Measurements from ENCODE around the gene CHN2.

The CHN2 gene

DNA sequence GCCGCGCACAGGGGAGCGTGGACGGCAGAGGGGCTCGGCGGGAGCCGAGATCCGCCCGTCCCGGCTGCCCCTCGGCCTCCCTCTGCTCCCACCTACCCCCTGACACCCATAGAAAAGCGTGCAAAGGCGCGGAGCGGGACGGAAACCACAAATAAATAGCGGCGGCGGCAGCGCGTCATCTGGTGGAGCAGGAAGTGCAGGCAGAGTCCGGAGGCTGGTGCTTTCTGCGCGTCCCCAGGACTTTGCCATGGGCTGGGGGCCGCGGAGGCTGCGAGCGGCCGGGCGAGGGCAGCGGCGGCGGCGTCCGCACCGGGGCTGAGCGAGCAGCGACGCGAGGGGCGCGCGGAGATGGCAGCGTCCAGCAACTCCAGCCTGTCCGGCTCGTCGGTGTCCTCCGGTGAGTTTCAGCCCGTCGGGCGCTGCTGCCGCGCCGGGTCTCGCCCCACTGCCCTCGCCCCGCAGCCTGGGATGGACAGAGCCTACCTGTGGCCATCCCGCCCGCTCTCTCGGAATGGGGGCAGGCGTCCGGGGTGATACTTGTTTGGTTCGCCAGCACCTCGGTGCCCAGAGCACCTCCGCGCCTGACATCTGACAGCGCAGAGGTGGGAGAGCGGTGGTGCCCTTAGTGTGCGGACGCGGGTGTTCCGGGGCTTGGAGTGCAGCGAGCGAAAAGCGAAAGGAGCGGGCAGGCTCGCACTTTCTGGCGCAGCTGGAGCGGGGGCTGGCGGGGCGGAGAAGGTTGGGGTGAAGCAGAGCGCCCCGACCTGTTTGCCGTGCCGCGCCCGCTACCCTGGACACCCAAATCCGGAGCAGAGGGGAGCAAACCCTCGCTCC is at the start of gene CHN2:
Gene CHN2 (plus strand): TSS at position 182 of the 834 bp plus-strand sequence.
- no peak for DNase-seq (ENCODE audit: low read depth in 2 of 2)

DNA sequence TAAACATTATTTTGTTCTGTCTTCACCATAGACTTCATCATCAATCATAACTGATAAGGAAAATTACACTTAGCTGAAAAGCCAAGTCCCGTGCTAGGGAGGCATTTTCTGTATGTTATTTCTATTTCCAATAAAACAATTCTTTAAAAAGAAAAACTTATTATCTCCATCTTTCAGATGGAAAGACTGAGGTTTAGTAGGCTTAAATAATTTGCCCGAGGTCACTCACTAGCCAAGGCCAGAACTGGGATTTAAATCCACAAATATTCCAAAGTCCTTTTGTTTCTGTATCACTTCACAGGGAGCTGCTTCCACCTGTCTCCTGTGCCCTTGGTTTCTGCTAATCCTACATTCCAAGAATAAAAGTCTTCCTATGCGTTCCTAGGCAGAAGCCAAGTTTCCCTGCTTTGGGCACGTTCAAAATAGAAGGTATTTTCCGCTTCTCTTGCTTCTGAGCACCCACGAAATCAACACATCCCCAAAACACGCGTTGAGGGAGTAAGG is 49.0 kb upstream of the CHN2 start:
- no peak for DNase-seq (ENCODE audit: low read depth in 2 of 2)

DNA sequence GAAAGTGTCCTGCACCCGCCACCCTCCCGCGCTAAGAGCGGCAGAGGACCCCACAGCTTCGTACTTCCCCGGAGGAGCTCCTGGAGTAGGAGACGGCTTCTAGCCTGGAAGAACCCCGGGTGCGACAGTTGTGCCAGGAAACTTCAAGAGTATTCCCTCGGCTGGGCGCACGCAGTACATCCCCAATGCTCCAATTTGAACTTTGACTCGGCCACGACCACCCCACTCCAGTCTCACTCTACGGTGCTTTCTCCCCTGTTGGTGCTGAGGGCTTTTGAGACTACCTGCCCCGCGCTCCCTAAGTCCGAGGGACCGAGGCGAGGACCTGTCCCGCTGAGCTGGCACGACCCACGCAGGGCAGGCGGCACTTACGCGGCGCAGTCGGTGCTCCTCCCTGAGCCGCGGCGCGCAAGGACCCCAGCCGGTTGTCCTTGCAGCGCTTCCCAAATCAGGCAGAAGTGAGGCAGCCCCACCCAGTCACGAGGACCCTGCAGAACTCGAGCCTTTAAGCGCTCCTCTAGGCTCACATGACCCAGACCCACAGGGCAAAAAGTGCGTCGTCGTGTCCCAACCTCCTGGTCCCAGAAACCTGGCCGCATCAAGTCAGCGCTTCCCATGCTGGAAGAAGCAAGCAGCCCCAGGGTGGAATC is 48.4 kb upstream of the CHN2 start, which contains the start of gene CPVL:
Gene CPVL (minus strand): TSS at position 481 of the 650 bp plus-strand sequence. CDS start 25,476 bp downstream, outside the sequence.
- DNase-seq (ENCODE audit: low read depth in 2 of 2): no peak

DNA sequence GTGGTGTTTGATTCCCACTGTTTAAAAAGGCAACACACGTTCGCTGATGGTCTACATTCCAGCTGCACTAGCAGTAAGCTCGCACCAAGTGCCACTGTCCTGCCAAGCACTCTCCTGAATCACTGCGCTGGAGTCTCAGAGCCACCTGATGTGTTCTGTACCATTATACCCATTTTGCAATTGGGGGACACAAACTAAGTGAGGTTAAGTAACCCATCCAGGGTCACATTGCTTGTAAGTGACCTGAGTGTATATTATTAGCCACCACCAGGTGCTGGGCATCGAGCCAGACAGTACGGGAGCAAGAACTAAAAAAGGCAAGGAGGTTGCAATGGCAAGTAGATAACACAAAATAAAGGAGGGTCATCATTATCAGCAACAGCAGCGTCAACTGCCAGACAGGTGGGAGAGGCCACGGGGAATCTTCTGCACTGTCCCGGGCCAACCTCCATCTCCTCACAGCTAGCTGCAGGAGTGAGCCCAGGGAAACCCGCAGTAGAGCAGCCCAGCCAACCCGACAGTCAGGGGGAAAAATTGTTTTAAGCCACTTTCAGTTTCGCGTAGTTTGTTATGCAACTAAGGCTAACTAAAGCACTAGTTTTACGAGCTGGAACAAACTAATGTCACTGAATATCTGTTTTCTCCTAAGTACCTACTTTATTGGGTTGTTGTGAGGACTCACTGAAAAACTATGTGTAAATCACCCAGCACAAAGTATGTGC is 47.5 kb upstream of the CHN2 start:
- DNase-seq (ENCODE audit: low read depth in 2 of 2): no peak

DNA sequence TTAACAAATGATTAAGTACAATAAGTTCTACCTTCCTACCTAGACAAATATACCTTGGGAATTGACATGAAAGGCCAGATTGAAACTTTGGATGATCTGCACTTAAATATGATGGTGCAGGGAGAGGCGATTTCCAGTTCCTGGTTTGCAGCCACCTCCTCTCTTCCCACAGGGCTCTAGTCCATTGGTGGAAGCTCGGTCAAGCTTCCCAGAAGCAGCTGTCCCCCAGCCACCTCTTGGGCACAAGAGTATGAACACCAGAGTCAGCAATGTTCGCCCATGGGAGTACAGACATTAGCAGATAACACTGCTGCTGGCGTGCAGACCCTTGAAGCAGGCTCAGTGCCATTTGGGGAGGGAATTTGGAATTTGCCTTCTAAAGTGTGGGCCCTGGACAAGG is 46.8 kb upstream of the CHN2 start:
- no peak for DNase-seq (ENCODE audit: low read depth in 2 of 2)

DNA sequence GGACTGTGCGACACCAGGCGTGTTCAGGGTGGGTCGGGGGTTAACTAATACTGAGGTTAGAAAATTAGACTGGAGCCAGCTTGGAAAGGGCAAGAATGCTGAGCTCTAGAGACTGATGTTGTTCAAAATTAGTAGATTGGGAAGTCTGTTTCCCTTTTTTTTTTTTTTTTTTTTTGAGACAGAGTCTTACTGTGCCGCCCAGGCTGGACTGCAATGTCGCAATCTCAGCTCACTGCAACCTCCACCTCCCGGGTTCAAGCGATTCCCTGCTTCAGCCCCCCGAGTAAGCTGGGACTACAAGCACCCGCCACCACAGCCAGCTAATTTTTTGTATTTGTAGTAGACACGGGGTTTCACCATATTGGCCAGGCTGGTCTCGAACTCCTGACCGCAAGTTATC is 45.5 kb upstream of the CHN2 start:
- no peak for DNase-seq (ENCODE audit: low read depth in 2 of 2)

DNA sequence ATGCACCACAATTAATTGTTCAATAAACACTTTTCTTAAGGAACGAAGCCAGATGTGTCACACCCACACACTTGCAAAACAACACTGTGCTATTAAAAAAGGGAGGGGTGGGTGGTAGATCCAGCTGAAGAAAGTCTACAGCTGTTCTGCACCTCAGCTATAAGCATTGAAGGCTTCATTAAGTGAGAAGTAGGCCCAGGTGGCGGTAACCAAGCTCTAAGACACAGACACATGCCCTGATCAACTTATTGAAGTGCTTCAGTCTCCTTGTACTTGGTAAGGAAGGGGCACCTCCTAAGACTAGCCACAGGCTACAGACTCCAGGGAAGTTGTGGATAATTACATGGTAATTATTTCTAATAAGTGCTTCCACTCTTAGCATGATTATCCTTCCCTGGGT is 43.7 kb upstream of the CHN2 start:
- no peak for DNase-seq (ENCODE audit: low read depth in 2 of 2)

DNA sequence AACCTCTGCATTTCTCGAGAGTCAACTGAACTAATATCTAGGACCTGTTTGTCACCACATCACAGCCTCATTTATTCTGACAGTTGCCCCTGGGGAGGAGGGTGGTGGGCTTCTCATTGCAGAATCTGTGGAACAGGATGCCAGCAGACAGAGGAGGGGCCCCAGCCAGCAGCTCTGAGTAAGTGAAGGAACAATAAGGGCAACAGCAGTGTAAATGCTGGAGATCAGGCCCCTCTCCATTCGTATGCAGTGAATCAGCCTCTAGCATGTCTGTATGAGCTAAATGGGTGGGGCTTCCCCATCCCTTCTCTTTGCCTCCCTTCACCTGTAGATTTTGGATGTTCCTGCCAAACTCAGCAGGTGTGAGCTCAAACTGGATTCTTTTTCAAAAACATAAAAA is 40.5 kb upstream of the CHN2 start:
- DNase-seq (ENCODE audit: low read depth in 2 of 2): no peak

DNA sequence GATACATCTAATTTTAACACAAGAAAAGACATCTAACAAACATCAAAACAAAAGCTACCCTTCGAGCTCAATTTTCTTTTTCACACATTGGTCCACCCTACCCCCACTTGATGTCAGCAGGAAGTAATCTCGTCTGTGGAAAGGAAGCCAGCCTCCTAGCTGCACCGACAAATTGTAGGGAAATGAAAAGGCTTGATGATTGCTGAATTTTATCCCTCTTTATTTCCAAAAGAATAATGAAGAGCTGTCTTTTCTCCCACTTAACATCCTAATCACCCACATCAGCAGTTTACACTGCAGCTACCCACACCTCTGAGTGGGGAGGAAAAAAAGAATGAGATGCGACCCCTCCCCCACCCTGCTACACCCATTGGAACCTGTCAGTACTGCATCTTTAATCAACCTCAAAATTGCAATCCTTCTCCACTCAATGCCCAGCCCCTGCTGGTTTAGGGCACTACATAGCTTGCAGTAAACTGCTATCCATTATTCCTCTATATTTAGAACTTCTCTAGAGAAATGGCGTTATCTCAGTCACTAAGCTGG is 37.6 kb upstream of the CHN2 start:
- DNase-seq (ENCODE audit: low read depth in 2 of 2): no peak

DNA sequence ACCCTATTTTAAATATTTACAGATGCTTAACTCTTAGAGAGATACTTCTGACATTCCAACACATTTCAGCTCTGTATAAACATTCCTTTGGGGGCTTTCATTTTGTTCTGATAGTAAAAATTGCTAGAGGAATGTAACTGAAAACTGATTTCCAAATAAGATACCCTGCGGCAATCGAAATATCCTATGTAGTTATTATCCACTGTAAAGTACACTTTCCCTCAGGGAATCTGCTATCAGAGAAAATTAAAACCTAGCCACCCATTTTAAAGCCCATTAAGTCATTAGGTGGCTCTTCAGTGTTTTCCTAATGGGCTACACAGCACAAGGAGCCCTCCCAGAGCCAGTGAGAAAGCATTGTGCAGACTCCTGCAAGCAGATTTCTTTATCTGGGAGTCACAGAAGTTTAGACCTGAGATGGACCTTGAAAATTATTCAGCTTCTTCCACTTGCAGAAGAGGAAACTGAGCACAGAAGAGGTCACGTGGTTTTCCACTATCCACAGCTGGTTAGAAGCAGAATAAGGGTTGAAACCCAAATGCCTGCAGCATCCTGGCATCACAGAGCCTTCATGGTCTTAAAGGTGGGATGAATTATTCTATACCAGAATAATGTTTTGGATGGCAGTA is 35.7 kb upstream of the CHN2 start:
- DNase-seq (ENCODE audit: low read depth in 2 of 2): no peak

DNA sequence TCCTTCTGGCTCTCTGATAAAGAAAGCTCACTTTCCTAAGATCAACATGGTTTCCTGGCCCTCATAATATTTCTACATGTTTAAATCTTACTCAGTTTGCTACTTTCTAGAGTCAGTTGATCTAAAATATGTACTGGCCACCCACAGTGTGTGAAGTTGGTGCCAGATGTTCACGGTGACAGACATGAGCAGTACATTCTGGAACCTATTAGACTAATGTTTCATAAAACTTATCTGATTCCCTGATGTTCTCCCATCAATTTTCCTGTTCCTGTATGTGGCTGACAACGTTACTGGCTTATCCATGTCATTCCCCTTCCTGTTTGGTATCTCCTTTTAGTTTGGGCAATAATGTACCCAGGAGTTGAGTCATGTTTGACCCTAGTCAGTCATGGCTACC is 34.5 kb upstream of the CHN2 start:
- DNase-seq (ENCODE audit: low read depth in 2 of 2): no peak

DNA sequence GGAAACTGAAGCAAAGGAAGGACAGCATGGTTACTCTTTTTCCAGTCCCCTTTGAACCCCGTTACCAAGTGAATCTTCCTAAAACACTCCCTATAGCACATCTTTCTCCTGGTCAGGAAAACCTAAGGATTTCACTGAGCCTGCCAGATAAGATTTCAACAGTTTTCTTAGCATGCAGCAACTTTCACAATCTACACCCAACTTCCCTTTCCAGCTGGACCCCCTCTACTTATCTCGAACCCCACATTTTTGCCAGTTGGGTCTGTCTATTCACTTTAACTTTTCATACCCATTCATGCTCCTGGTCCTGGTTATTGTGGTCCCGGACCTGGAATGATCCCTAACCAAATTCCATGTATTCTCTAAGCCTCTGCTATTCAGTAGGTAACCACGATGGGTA is 33.3 kb upstream of the CHN2 start:
- DNase-seq (ENCODE audit: low read depth in 2 of 2): no peak

DNA sequence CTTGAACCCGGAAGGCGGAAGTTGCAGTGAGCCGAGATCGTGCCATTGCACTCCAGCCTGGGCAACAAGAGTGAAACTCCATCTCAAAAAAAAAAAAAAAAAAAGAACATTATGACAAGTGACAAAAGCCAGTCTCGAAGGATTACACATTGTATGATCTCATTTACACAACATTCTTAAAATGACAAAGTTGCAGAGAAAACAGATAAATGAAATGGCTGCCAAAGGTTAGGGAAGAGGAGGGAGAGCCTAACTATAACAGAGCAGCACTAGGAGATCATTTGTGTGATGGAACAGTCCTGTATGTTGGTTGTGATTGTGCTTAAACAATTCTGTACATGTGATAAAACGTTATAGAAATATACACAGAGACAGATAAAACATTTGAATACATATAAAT is 32.0 kb upstream of the CHN2 start:
- DNase-seq (ENCODE audit: low read depth in 2 of 2): no peak

DNA sequence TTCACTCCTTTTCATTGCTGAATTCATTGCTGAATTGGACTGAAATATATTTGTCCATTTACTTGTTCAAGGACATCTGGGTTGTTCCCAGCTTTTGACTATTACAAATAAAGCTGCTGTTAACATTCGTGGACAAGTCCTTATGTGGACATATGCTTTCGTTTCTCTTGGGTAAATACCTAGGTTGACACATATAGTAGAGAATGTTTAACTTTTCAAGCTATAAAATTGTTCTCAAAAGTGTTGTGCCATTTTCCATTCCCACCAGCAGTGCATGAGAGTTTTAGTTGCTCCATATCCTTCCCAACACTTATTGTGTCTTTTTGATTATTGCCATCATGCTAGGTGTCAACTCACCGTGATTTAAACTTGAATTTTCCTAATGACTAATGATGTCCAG is 30.7 kb upstream of the CHN2 start:
- no peak for DNase-seq (ENCODE audit: low read depth in 2 of 2)

DNA sequence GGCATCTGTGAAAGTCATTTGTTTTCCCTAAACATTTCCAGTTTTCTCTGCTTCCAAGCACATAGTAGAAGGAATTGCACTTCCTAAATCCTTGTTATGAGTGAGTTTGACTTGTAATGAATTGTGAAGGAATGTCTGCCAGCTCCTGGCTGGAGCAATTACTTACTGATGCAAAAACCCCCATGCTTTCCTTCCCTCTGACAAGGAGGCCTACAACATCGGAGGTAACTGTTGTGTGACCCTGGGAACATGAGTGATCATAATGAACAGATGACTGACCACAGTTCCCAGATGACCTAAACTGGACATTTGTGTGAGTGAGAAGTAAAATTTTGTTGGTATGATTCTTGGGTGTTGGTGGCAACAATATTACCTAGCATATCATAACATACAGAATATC is 26.9 kb upstream of the CHN2 start:
- no peak for DNase-seq (ENCODE audit: low read depth in 2 of 2)

DNA sequence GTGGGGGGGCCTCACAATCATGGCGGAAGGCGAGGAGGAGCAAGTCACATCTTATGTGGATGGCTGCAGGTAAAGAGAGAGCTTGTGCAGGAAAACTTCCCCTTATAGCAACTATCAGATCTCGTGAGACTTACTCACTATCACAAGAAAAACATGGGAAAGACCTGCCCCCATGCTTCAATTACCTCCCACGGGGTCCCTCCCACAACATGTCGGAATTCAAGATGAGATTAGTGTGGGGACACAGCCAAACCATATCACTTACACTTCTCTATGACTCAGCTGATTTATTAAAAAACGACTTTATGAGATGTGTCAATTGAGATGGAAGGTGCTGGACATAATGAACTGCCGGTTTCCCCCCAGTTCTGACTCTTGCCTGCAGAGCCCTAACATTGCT is 23.8 kb upstream of the CHN2 start:
- DNase-seq (ENCODE audit: low read depth in 2 of 2): no peak

DNA sequence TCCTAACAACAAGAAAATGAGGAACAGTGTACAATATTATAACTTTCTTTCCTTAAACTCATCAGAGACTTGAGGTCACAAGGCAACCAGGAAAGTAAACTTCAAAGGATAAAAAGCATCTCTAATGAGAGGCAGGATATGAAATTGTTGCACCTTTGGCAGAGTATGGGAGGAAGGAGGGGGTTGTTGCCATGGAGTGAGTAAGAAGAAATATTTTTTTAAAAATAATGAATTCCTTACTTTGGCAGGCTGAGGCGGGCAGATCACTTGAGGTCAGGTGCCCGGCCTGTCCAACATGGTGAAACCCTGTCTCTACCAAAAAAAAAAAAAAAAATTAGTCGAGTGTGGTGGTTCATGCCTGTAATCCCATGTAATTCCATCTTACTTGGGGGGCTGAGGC is 21.1 kb upstream of the CHN2 start:
- no peak for DNase-seq (ENCODE audit: low read depth in 2 of 2)

DNA sequence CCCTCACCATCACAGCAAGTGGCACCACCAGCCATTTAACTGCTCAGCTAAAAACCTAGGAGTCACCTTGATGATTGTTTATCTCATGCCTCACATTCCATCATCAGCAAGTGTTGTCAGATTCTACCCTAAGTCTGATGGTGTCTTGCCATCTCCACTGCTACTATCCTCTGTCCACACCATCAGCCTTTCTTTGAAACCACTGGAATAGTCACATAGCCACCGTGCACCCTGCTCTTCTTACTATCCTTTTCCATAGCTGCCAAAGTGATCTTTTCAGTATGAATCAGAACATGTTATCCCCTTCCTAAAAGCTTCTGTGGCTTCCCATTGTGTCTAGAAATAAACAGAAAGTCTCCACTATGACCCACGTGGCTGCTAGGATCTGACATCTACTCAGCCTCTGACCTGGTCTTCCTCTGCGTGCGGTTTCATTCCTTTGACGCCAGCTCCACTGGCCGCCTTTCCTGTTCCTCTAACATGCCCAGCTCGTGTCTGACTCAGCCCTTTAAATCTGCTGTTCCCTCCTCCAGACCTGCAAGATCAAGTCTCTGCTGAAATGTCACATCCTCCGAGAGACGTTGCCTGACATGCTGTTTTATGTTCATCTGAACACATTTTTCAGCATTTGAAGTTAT is 16.5 kb upstream of the CHN2 start:
- no peak for DNase-seq (ENCODE audit: low read depth in 2 of 2)

DNA sequence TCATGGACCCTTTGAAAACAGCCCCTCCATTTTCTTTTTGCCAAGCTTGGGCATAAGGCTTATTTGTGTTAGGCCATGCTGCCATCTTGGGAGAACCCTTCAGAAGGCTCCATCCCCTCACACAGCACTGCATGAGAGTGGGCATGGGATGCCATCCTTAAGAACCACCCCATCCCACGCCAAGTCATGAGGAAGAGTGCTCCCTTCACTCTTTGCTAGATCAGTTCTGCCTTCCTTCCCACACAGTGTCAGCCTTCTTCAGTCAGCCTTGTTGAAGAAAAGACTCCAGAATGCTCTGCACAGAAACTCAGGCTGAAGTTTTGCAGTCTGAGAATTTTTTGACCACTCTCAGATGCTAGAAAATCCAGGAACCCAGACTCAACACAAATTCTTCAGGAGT is 15.5 kb upstream of the CHN2 start:
- DNase-seq (ENCODE audit: low read depth in 2 of 2): no peak

DNA sequence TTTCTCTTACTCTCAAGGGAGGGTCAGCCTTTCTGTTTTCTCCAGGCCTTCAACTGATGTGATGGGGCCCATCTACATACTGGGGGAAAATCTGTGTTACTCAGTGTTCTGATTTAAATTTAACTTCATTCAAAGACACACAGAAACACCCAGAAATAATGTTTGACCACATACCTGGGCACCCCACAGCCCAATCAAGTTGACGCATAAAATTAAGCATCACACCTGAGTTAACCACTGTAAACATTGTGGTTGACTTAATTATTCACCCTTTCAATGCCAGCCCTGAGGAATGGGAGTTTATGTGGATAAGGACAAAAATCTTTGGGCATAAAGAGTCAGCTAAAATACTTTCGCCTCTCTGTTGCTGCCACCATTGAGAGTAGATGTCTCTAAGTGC is 10.0 kb upstream of the CHN2 start:
- no peak for DNase-seq (ENCODE audit: low read depth in 2 of 2)

DNA sequence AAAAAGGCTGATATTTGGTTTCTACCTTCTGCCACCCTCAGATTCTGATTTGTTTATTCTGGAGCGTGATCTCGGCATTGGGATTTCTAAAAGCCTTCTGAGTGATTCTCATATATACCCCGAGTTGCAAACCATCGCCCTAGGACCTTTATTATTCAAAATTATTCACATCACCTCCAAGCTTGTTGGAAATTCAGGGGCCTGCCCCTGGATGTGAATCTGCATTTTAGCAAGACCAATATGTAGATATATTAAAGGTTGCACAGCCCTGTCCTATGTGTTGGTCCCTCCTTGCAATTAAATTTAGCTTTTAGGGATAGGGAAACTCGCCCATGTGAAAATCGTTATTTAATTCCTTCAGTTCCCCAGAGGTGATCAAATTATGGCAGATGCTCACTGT is 9.0 kb upstream of the CHN2 start:
- no peak for DNase-seq (ENCODE audit: low read depth in 2 of 2)

Data from fibroblast of skin of left quadriceps (primary cell).